Sigmoid colon (tissue), 7 donors: ENCODE measurements around the gene PRAC2. TPM values are rescaled to one million over a fixed set of nuclear protein-coding genes. Genes with fewer than 3 reads are reported as not detected.

Experiments used
- DNase-seq: peaks from one replicate; pipeline ENCODE4 v3.0.0-alpha.2; 2019
- H3K27ac ChIP-seq, 4 donors: fragments of 200-600 bp; sonication (generic); one replicate each; pipeline ENCODE4 v1.5.1; 2016 to 2019; ENCODE audit warnings: mild to moderate bottlenecking in 1 of 4
- H3K27me3 ChIP-seq, 3 donors: fragments of 200-600 bp; sonication (generic); one replicate each; pipeline ENCODE4 v1.5.1; 2019; ENCODE audit warnings: mild to moderate bottlenecking in 1 of 3
- H3K36me3 ChIP-seq, 4 donors: fragments of 200-600 bp; sonication (generic); one replicate each; pipeline ENCODE4 v1.5.1; 2016 to 2019
- H3K4me1 ChIP-seq, 4 donors: fragments of 200-600 bp; sonication (generic); one replicate each; pipeline ENCODE4 v1.5.1; 2017 to 2019
- H3K4me3 ChIP-seq, 4 donors: fragments of 200-600 bp; sonication (generic); one replicate each; pipeline ENCODE4 v1.5.1; 2017 to 2019; ENCODE audit warnings: mild to moderate bottlenecking in 2 of 4, moderate library complexity in 1 of 4
- H3K9me3 ChIP-seq, 4 donors: fragments of 200-600 bp in 3 of 4; sonication (generic) in 3 of 4; one replicate each; pipeline versions ENCODE4 v1.5.1 to v1.6.1; 2013 to 2019
- EP300 ChIP-seq, 4 donors: sonication (generic); formaldehyde crosslinking; IDR thresholded peaks; one replicate each; pipeline ENCODE4 v1.6.1; 2017; ENCODE audit warnings: antibody characterized with exemption in 4 of 4
- POLR2A ChIP-seq, 2 donors: fragments of 450-650 bp; IDR thresholded peaks; one replicate each; pipeline ENCODE4 v1.6.1; 2016; ENCODE audit warnings: antibody characterized with exemption in 2 of 2, mild to moderate bottlenecking in 2 of 2, moderate library complexity in 2 of 2
- POLR2AphosphoS5 ChIP-seq, 4 donors: sonication (generic); formaldehyde crosslinking; IDR thresholded peaks; one replicate each; pipeline ENCODE4 v1.6.1; 2017; ENCODE audit warnings: antibody characterized with exemption in 4 of 4
- WGBS, 2 donors: extraction: QIAGEN DNeasy Blood & Tissue Kit; methylation state at CpG; one replicate each; pipeline ENCODE4 v1.1.7; 2013; 5-methylcytosine and 5-hydroxymethylcytosine counted together
- intact Hi-C: fragments of 100-400 bp; cut with DNase I; formaldehyde crosslinking; loops from one replicate; pipeline ENCODE4 v1.15.1; 2023
- polyA plus RNA-seq, 3 donors: library from polyadenylated mRNA; stranded (reverse); fragments of 200-250 nt; gene quantifications; one replicate each; pipeline ENCODE4 v1.2.3, GENCODE V29; 2013
- total RNA-seq, 4 donors: library from RNA; depleted of rRNA; stranded (reverse); fragments of >200 nt; gene quantifications; one replicate each; pipeline ENCODE4 v1.1.0, GENCODE V29; 2016
- TF ChIP-seq, protein P1 (sequence below), 4 experiments: fragments of 450-650 bp in 3 of 4; fragments of 200-600 bp in 1 of 4; IDR thresholded peaks; one replicate each; pipeline ENCODE4 v1.5.1; 2016 to 2019; ENCODE audit warnings: antibody characterized with exemption in 4 of 4, mild to moderate bottlenecking in 3 of 4, moderate library complexity in 2 of 4
- donor health status: healthy with polysubstance abuse.
- donor health status: Bipolar disorder and iron deficiency.
- donor health status: healthy.

Gene PRAC2
- total and polyA plus RNA-seq, 7 donors, result 2.1 to 20.3 (median 12.4) TPM; not detected in 3

GRCh38 chr17:48717367-48718226 lies 5.4 kb upstream of the PRAC2 start:
- intact Hi-C loops, result loop anchor here (2.0 to 5.0 kb wide), 2 partner anchors 31 to 100 kb away; partner anchors contain the start of gene HOXB8

DNA sequence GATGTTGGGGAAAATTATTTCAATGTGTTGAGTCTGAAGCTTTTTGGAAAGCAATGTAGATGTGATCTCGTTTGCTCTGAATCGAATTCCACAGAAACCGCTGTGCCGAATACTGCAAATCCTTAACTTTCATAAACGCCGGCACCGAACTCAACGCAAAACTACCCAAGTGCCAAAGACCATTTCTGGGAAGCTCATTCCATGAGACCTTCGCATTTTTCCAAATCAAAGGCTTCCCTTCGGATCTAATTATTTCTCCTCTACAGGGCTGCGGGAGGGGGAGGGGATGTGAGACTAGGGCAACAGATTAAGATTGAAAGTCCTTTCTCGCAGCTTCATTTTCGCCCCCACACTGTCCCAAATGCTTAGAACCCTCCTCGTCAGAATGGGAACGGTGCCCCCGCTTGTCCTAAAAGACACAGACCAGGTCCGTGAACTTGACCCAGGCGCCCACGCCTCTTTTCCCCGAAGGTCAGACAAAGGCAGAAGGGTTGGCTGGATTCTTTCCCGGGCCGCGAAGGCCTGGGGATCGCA lies 4.7 kb upstream of the PRAC2 start:
- H3K9me3 ChIP-seq, result no peaks in the 10 kb centered on the region
- no peaks in the 10 kb centered on the region for H3K36me3 ChIP-seq
- peaks cover 0 to 24% (median 21%) of the 10 kb centered on the region in 4 donors for H3K4me1 ChIP-seq
- H3K4me3 ChIP-seq, result peak overlapping the region in 2 of 4 donors; percentile 8 to 16
- WGBS, 2 donors, result 9 to 21% methylated on average over 24 of the region's 24 CpGs
- no peak for TF ChIP-seq POLR2AphosphoS5 (IDR thresholded peaks at IDR 0.05)
- peaks cover 62 to 97% (median 93%) of the 10 kb centered on the region in 3 donors for H3K27me3 ChIP-seq
- H3K27ac ChIP-seq, result peak overlapping the region in 2 of 4 donors; percentile 34 to 49
- peak; percentile 42 for DNase-seq
- intact Hi-C loops, result loop anchor here (2.0 to 5.0 kb wide), 2 partner anchors 31 to 101 kb away; partner anchors contain the start of gene HOXB8

More at GRCh38 chr17:48717367-48718226, 5.4 kb upstream of the PRAC2 start:
- DNase-seq, result peak; percentile 9
- TF ChIP-seq POLR2A (IDR thresholded peaks at IDR 0.05) (no peak), EP300 (IDR thresholded peaks at IDR 0.05) (no peak), POLR2AphosphoS5 (IDR thresholded peaks at IDR 0.05) (peak in 2 of 4 donors; percentile 4 to 25)
- TF ChIP-seq, protein P1, sequence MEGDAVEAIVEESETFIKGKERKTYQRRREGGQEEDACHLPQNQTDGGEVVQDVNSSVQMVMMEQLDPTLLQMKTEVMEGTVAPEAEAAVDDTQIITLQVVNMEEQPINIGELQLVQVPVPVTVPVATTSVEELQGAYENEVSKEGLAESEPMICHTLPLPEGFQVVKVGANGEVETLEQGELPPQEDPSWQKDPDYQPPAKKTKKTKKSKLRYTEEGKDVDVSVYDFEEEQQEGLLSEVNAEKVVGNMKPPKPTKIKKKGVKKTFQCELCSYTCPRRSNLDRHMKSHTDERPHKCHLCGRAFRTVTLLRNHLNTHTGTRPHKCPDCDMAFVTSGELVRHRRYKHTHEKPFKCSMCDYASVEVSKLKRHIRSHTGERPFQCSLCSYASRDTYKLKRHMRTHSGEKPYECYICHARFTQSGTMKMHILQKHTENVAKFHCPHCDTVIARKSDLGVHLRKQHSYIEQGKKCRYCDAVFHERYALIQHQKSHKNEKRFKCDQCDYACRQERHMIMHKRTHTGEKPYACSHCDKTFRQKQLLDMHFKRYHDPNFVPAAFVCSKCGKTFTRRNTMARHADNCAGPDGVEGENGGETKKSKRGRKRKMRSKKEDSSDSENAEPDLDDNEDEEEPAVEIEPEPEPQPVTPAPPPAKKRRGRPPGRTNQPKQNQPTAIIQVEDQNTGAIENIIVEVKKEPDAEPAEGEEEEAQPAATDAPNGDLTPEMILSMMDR (IDR thresholded peaks at IDR 0.05), result no peak
- Histone ChIP-seq H3K27me3 (peaks cover 56 to 97% (median 87%) of the 10 kb centered on the region in 3 donors), H3K36me3 (no peaks in the 10 kb centered on the region), H3K4me1 (peaks cover 0 to 17% (median 17%) of the 10 kb centered on the region in 4 donors), H3K9me3 (no peaks in the 10 kb centered on the region), H3K4me3 (no peak overlapping the region), H3K27ac (no peak overlapping the region)
- 11 to 21% methylated on average over 10 of the region's 10 CpGs for WGBS, 2 donors

DNA sequence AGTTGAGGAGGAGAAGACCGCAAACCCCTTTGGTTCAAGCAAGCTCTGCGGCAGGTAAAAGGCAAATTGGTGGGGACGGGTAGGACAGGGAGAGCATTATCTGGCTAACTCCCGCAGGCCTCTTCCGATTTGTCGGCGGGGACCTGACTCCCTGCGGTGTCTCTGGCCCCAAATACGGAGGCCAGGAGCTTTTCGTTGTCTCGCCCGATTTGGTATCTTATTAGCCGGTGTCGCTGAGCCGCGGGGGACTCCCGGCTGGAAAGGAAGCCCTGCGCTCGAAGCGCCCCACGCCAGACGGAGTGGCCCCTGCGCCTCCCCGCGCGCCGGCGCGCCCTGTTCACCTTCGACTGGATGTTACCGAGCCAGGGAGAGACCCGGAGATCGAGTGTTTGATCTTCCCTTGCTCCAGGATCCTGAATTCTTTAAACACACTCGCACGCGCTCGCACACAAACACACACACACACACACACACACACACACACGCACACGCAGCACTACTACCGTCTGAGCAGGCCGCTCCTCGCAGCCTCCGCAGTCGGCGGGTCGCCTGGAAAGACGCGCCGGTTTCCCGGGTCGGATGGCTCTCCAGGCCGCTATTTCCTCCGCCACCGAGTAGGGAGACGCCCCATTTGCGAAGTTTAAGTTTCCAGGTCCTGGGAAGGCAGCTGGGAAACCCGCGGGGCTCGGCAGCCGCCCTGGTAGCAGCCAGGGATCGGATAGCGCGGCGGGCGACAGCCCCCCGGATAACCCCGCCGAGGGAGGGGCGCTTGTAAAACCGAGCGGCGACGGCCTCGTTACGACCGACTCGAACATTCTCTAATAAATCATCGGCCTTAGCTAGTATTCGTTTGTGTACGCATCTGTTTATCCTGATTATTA lies 4.0 kb upstream of the PRAC2 start:
- intact Hi-C loops, result loop anchor here (2.0 to 5.0 kb wide), 2 partner anchors 30 to 102 kb away; partner anchors contain the start of gene HOXB8
- WGBS, 2 donors, result 3 to 4% methylated on average over 80 of the region's 80 CpGs

GRCh38 chr17:48719642-48720265 lies 3.2 kb upstream of the PRAC2 start:
- Histone ChIP-seq H3K4me3 (peak overlapping the region in 2 of 4 donors; percentile 8 to 16), H3K27ac (peak overlapping the region in 2 of 4 donors; percentile 34 to 49), H3K9me3 (no peaks in the 10 kb centered on the region), H3K27me3 (peaks cover 70 to 100% (median 99%) of the 10 kb centered on the region in 3 donors), H3K36me3 (no peaks in the 10 kb centered on the region), H3K4me1 (peaks cover 0 to 39% (median 35%) of the 10 kb centered on the region in 4 donors)
- DNase-seq, result peak; percentile 43
- intact Hi-C loops, result loop anchor here (2.0 to 5.0 kb wide), 2 partner anchors 29 to 102 kb away; partner anchors contain the start of gene HOXB8
- TF ChIP-seq POLR2A (IDR thresholded peaks at IDR 0.05), result no peak
- no peak for TF ChIP-seq POLR2AphosphoS5 (IDR thresholded peaks at IDR 0.05)
- no peak for TF ChIP-seq EP300 (IDR thresholded peaks at IDR 0.05)
- TF ChIP-seq, protein P1 (IDR thresholded peaks at IDR 0.05), result no peak
- 9 to 13% methylated on average over 37 of the region's 37 CpGs for WGBS, 2 donors

More for the DNA sequence above, 4.0 kb upstream of the PRAC2 start:
- TF ChIP-seq EP300 (IDR thresholded peaks at IDR 0.05) (no peak), POLR2AphosphoS5 (IDR thresholded peaks at IDR 0.05) (peak in 2 of 4 donors; percentile 52 to 69)
- Histone ChIP-seq H3K9me3 (no peaks in the 10 kb centered on the region), H3K4me3 (peak overlapping the region in 2 of 4 donors; percentile 8 to 16), H3K36me3 (no peaks in the 10 kb centered on the region), H3K27me3 (peaks cover 68 to 97% (median 94%) of the 10 kb centered on the region in 3 donors), H3K4me1 (peaks cover 0 to 32% (median 28%) of the 10 kb centered on the region in 4 donors), H3K27ac (peak overlapping the region in 2 of 4 donors; percentile 34 to 49)
- DNase-seq, result peak; percentile 54
